ENCODE measurements around the gene RBM12.
"Not testable (repeated sequence)": the region's sequence is repeated elsewhere in the genome, so short reads cannot be mapped to it uniquely, and the experiment has no call there.

Gene RBM12

GRCh38 chr20:35664466-35665206 is at the start of gene RBM12, which contains the start of gene CPNE1:
Gene RBM12 (minus strand): TSS chr20:35664900. CDS start chr20:35655322, 9,578 bp downstream.
Gene CPNE1 (minus strand): TSS chr20:35664900. CDS start chr20:35632923, 31,977 bp downstream.
- peak; percentile 88 to 90 for DNase-seq

GRCh38 chr20:35714127-35714526 is 49.4 kb upstream of the RBM12 start:
- DNase-seq: no peak

DNA sequence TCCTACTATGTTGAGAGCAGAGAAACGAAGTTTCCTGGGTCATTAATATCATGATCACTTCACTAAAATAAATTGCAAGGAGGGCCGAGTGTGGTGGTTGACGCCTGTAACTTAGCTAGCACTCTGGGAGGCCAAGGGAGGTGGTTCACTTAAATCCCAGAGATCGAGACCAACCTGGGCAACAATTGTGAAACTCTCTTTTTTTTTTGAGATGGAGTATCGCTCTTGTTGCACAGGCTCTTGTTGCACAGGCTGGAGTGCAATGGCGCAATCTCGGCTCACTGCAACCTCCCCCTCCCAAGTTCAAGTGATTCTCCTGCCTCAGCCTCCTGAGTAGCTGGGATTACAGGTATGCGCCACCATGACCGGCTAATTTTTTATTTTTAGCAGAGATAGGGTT is 48.4 kb upstream of the RBM12 start:
- DNase-seq: not testable (repeated sequence)

DNA sequence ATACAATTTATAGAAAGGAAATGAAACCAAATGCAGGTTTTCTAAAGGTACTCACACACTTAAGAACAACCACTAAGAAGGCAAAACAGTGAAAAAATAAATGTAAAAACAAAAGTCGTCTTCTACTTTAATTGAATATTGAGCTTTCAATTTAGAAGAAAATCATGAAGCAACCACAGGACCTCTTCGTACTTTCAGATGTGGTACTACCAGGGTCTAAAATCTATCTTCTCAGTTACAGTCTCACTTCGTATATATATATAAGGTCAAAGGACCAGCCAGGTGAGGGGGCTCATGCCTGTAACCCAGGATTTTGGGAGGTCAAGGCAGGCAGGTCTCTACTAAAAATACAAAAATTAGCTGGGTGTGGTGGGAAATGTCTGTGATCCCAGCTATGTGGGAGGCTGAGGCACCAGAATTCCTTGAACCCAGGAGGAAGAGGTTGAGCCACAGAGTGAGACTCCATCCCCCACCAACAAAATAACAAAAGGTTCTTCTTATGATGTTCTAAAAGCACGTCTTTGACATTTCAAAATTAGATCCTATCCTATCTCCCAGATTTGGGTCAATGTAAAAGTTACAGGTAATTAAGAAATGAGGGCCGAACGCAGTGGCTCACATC is 47.0 kb upstream of the RBM12 start:
- no peak for DNase-seq

- no peak for DNase-seq
Observed at GRCh38 chr20:35710884-35711587, 46.3 kb upstream of the RBM12 start.

GRCh38 chr20:35710039-35710438 is 45.3 kb upstream of the RBM12 start:
- DNase-seq: no peak

DNA sequence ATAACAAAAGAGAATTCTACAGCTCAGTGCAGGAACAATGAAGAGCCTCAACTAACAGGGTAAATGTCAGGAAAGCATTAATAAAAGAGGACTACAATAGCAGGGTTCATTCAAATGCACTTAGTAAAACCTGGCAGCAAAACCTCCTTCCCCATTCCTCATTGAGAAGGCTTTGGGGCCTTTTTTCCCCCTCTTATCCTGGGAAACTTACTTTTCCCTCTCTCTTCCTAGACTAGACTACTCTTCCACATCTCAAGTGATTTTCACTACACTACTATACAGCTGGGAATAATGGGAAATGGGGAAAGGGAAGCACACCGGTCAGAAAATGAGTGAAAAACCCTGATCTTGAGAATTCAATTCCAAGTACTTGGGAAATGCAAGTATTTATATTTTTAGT is 44.6 kb upstream of the RBM12 start:
- DNase-seq: no peak

GRCh38 chr20:35708502-35708901 is 43.8 kb upstream of the RBM12 start:
- DNase-seq: no peak

DNA sequence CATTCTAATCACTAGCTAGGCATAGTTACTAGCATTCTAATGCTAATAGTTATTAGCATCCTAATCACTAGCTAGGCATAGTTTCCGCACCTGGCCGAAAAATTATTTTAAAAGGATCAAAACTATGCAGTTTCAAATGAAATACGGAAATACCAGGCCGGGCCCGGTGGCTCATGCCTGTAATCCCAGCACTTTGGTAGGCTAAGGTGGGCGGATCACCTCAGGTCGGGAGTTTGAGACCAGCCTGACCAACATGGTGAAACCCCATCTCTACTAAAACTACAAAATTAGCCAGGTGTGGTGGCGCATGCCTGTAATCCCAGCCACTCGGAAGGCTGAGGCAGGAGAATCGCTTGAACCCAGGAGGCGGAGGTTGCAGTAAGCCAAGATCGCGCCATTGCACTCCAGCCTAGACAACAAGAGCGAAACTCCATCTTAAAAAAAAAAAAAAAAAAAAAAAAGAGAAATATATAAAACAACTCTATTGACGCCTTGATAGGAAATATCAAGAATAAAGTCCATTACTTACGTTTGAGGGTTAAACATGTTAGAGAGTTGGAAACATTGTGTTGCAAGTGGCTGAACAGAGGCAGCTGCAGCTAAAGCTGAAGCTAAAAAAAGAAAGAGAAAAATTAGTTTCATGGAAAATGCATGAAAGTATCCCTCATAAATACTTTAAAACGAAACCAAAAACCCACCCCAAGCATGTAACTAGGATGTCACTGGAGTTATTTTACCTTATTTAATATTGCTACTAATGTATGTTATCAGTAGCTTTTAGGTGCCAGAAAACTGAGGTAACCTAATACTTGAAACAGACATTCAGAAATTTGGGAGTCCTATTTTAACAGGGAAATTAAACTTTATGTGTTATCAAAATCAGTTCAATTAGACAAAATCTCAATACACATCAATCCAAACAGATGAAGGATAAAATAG is 42.2 kb upstream of the RBM12 start:
- not testable (repeated sequence) for DNase-seq

DNA sequence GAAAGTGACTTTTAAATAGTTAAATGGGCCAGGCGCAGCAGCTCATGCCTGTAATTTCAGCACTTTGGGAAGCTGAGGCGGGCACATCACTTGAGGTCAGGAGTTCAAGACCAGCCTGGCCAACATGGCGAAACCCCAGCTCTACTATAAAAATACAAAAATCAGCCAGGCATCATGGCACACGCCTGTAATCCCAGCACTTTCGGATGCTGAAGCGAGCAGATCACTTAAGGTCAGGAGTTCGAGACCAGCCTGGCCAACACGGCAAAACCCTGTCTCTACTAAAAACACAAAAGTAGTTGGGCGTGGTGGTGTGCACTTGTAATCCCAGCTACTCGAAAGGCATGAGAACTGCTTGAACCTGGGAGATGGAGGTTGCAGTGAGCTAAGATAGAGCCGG is 41.2 kb upstream of the RBM12 start:
- not testable (repeated sequence) for DNase-seq

GRCh38 chr20:35704514-35705261 is 40.0 kb upstream of the RBM12 start:
- DNase-seq: no peak

GRCh38 chr20:35702824-35703695 is 38.4 kb upstream of the RBM12 start:
- no peak for DNase-seq

DNA sequence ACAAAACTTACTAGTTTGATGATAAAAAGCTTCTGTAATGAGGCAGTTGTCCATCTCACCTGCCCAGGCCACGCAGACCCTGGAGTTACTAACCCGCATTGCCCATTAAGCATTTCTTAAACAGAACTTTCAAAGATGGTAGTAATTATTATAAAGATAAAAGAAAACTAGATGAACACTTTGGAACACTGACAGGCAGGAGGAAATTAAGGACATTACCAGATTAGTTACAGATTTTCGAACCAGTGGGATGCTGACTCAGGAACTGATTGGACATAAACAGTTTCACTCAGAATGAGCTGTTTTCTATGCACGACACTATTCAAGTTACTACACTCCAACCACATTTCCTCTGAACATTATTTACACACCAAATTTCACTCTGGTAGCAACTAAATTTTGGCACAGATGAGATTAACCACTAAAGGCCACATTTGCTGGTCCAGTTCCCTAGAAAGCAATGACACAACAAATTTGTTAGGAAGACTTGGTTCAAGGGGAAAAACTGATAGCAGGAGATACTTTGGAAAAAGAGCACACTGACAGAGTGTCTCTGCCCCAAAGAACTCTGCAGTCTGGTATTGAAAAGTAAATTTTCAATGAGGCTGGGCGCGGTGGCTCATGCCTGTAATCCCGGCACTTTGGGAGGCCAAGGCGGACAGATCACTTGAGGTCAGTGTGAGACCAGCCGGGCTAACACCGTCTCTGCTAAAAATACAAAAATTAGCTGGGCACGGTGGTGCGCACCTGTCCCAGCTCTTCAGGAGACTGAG is 37.5 kb upstream of the RBM12 start:
- DNase-seq: no peak

DNA sequence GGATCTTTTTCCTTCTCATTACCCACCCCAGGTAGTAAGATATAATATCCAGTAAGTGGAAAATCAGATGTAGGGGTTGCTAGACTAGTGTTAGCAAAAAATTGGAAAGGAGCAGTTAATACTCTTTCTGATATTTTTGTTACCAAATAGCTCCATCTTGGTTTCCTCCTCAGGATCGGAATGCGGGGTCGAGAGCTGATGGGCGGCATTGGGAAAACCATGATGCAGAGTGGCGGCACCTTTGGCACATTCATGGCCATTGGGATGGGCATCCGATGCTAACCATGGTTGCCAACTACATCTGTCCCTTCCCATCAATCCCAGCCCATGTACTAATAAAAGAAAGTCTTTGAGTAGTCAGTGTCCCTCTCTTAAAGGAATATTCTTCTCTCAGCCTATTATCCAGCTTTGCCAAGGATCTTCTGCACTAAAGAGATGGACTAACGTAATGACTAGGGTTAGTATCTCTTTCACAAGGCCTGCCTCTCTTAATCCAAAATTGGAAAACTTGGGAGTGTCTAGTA is 36.0 kb upstream of the RBM12 start:
- no peak for DNase-seq

DNA sequence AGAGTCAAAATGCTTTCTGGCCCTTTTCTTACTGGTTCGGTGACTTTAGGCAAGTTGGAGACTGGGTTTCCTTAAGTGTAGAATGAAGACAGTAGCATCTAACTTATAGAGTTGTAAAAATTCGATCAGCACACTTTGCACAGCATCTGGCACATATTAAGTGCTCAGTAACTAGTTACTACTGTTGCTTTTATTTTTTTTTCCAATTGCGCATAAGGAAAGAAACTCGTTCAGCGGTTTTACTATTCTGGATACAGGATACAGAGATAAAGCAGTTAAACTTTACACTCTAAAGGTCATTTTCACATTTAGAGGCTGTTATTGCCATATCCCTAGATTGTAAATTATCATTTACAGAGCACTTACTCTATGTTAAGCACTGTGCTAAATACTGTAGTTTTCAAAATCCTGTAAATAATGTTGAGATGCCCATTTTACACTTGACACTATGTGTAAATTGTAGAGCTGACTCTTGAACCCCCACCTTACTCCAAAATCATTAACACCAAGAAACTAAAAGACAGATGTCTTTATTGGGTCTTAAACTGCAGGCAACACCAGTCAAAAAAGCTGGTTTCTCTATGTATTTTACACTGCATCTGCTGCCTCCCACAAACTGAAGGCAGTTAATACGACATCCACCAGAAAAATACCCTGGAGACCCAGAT is 35.4 kb upstream of the RBM12 start:
- no peak for DNase-seq

DNA sequence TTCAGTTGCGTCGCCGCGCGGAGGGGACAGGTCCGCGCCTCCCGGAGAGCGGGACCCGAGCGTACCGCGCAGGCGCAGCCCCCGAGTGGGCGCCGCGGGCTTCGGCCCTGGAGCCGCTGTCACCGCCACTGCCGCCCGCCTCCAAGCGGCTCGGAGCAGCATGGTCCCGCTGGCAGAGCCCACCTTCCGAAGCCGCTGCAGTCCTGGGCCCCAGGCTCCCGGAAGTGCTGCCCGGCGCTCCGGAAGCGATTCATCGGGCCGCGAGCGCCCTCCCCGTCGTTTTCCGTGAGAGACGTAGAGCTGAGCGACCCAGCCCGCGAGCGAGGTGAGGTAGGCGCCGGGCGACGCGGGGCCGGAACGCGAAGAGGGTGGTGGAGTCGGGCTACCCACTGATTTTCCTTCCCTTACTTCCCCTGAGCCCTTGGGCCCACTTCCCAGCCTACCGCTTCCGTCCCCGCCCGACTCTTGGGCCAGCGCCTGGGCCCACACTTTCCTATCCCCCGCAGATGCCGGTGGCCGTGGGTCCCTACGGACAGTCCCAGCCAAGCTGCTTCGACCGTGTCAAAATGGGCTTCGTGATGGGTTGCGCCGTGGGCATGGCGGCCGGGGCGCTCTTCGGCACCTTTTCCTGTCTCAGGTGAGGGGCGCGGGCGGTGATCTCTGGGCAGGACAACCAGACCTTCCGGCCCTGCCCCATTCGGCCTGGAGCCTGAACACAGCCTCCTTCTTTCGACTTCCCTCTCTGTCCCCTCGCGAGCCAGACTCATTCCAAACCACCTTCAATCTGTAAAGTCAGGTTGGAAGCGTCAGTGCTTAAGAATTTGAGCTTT is 34.6 kb upstream of the RBM12 start, which contains the start of the genes NFS1 and ROMO1:
TSS of gene NFS1 (minus strand) at position 226 of the 830 bp plus-strand sequence. CDS start at position 162, 64 bp downstream.
TSS of gene ROMO1 (plus strand) at position 279 of the 830 bp plus-strand sequence. CDS start at position 507, 228 bp downstream.
- DNase-seq: peak; percentile 80 to 83

- no peak for DNase-seq
Observed at GRCh38 chr20:35698298-35699126, 33.8 kb upstream of the RBM12 start.
